Measurements from ENCODE around the gene TBC1D22A.

DNA sequence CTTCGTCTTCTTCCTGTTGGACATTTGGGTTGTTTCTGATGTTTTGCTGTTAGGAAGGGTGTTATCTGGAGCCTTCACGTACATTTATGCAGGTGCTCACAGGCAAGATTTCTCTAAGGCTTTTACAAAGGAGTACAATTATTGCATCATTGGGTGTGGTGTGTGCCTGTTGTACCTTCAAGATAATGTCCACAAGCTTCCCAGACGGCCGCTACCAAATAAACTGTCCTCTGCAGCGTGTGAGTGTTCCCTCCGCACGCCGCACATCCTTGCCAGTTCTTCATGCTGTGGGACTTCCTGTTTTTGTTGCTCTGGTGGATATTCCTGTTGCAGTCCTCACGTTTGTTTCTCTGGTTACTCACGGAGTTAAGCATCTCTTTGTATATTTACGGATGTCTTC lies 133.3 kb downstream of the TBC1D22A start:
- TF ChIP-seq POLR2A (IDR thresholded peaks at IDR 0.05; ENCODE audit: low read length) (no peak), GATA1 (IDR thresholded peaks at IDR 0.05; ENCODE audit: low read depth, low read length) (no peak)
